Loucy (cell line): ENCODE data around the gene MARCHF9.

ENCODE experiments used
- EZH2phosphoT487 ChIP-seq: fragments of 200-600 bp; IDR thresholded peaks from 2 replicates; pipeline ENCODE4 v1.6.1; 2018; ENCODE audit warnings: antibody characterized with exemption, mild to moderate bottlenecking, moderate library complexity, borderline replicate concordance
- TF ChIP-seq, protein P1 (sequence below): fragments of 200-600 bp; sonication (generic); conservative IDR thresholded peaks from 2 replicates; pipeline ENCODE4 v1.5.1; 2014; ENCODE audit warnings: mild to moderate bottlenecking, antibody characterized with exemption, low read length

DNA sequence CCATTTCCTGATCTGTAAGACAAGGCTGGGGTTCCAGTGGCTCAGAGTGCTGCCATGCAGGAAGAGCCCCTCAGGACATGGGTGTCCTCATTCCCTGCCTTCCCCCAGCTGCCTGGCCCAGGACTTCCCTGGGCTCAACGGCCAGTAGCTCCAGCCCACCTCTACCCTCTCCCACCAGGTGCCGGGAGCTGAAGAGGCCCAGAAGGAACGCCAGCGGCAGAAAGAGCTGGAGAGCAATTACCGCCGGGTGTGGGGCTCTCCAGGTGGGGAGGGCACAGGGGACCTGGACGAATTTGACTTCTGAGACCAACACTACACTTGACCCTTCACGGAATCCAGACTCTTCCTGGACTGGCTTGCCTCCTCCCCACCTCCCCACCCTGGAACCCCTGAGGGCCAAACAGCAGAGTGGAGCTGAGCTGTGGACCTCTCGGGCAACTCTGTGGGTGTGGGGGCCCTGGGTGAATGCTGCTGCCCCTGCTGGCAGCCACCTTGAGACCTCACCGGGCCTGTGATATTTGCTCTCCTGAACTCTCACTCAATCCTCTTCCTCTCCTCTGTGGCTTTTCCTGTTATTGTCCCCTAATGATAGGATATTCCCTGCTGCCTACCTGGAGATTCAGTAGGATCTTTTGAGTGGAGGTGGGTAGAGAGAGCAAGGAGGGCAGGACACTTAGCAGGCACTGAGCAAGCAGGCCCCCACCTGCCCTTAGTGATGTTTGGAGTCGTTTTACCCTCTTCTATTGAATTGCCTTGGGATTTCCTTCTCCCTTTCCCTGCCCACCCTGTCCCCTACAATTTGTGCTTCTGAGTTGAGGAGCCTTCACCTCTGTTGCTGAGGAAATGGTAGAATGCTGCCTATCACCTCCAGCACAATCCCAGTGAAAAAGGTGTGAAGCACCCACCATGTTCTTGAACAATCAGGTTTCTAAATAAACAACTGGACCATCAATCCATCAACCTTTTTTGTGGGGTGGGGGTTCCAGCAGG, 34.0 kb upstream of the MARCHF9 start:
- TF ChIP-seq, protein P1, sequence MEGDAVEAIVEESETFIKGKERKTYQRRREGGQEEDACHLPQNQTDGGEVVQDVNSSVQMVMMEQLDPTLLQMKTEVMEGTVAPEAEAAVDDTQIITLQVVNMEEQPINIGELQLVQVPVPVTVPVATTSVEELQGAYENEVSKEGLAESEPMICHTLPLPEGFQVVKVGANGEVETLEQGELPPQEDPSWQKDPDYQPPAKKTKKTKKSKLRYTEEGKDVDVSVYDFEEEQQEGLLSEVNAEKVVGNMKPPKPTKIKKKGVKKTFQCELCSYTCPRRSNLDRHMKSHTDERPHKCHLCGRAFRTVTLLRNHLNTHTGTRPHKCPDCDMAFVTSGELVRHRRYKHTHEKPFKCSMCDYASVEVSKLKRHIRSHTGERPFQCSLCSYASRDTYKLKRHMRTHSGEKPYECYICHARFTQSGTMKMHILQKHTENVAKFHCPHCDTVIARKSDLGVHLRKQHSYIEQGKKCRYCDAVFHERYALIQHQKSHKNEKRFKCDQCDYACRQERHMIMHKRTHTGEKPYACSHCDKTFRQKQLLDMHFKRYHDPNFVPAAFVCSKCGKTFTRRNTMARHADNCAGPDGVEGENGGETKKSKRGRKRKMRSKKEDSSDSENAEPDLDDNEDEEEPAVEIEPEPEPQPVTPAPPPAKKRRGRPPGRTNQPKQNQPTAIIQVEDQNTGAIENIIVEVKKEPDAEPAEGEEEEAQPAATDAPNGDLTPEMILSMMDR = no peak
- no peak for TF ChIP-seq EZH2phosphoT487
